Renal pelvis (tissue), 4 donors: Measurements from ENCODE around the gene ATM. TPM values are rescaled to one million over a fixed set of nuclear protein-coding genes. Genes with fewer than 3 reads are reported as not detected.
"Not testable (repeated sequence)": the region's sequence is repeated elsewhere in the genome, so short reads cannot be mapped to it uniquely, and the experiment has no call there.

ENCODE experiments used
- DNase-seq: peaks from one replicate; pipeline ENCODE4 v3.0.0-alpha.2; 2013
- polyA plus RNA-seq, 3 donors: library from polyadenylated mRNA; unstranded; fragments of 120-200 nt; gene quantifications; one replicate each; pipeline ENCODE4 v1.2.1, GENCODE V29; 2013; ENCODE audit not compliant: insufficient read length in 3 of 3

ATM gene
- polyA plus RNA-seq, 3 donors: 56.3 to 100 (median 76.2) TPM

- not testable (repeated sequence) for DNase-seq
Observed at GRCh38 chr11:108276985-108277616, 54.2 kb downstream of the ATM start.

- DNase-seq: peak; percentile 11
Observed at GRCh38 chr11:108278546-108278945, 55.7 kb downstream of the ATM start.

DNA sequence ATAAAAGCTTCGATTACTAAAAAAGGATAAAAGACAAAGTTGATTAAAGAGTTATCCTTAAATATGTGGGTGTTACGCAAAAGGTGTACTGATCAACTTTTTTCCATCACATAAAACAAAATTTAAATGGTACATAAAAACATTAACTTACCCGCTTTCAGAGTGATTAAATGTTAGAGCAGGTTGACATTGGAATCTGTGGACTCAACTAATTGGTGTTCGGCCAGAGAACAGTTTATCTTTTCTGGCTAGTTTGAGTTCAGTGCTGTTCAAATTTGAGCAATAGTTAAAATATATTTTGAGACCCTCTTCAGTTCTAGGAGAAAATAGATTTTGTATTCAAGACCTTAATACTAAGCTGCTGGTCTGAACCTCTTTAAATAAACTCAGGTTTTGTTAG lies 56.1 kb downstream of the ATM start:
- no peak for DNase-seq

GRCh38 chr11:108286370-108286769 lies 63.5 kb downstream of the ATM start:
- no peak for DNase-seq

- no peak for DNase-seq
Observed at GRCh38 chr11:108286956-108287355, 64.1 kb downstream of the ATM start.

- not testable (repeated sequence) for DNase-seq
Observed at GRCh38 chr11:108289066-108289465, 66.2 kb downstream of the ATM start.

GRCh38 chr11:108289699-108290098 lies 66.8 kb downstream of the ATM start:
- DNase-seq: peak; percentile 8

- DNase-seq: no peak
Observed at GRCh38 chr11:108293229-108293628, 70.4 kb downstream of the ATM start.

GRCh38 chr11:108302121-108302785 lies 79.4 kb downstream of the ATM start:
- no peak for DNase-seq

- no peak for DNase-seq
Observed at GRCh38 chr11:108307751-108308150, 84.9 kb downstream of the ATM start.

- no peak for DNase-seq
Observed at GRCh38 chr11:108313444-108313843, 90.6 kb downstream of the ATM start.

DNA sequence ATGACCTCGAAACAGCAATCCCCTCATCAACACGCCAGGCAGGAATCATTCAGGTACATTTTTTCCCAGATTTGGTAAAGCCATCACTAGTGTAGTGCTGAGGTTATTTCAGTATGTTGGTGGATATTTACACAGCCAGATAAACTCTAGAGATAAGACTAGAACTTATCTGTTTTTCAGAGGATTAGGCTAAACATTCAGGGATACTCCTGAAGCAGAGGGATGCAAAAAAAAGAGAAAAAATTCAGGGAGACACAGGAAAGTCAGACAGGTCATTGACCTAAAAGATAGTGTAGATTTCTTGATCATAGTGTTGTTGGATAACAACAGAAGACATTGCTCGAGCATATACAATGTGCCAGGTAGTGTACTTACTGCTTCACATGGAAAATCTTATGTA lies 93.2 kb downstream of the ATM start:
- DNase-seq: no peak

DNA sequence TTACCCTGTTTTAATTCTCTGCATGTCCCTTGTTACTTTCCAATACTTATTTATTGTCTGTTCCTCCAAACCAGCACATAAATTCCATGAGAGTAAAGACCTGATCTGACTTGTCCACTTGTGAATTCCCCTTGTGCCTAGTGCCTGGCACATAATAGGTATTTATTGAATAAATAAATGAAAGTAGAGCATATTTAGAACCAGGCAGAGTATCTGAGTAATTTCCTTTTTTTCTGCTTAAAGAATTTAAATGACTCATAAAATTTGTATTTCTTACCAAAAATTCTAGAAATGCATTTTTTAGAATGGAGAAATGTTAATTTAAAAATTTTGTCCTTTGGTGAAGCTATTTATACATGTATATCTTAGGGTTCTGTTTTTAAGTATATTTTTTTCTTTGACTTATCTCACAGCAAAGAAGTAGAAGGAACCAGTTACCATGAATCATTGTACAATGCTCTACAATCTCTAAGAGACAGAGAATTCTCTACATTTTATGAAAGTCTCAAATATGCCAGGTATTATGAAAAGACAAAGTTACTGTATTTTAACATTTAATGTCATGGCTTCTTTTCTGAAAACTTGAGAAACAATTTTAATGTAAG lies 96.8 kb downstream of the ATM start:
- no peak for DNase-seq

DNA sequence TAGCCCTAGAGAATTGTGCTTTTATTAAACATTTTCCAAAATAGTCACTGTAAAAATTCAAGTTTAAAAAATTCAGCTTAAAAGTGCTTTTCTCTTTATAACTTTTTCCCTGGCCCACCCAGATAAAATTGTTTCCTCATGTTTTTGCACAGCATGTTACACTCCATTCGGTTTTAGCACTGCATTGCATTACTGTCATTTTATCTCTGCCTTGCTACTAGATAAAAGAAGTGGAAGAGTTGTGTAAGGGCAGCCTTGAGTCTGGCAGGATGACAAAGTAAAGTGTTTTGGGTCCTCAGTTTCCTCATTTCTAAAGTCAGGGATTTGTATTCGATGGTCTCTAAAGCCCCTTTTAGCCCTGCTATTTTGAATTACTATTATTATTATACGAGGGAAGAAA lies 99.8 kb downstream of the ATM start:
- DNase-seq: no peak

DNA sequence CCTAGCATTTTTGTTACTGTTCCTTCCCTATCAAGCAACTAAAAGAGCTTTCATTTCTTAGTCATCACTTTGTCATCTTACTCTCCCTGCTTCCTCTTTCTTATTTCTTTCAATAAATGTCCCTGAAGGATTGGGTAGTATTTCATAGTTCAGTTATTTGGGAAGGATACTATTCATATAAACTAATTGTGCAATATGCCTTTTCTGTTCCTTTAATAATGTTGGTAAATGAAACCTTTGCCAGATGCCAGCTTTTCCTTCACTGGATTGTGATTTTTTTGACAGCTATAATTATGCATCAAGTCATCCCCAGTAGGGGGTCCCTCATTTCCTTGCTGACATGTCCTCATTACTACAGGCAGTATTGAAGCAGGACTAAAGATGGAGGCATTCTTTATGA lies 101.7 kb downstream of the ATM start:
- no peak for DNase-seq

DNA sequence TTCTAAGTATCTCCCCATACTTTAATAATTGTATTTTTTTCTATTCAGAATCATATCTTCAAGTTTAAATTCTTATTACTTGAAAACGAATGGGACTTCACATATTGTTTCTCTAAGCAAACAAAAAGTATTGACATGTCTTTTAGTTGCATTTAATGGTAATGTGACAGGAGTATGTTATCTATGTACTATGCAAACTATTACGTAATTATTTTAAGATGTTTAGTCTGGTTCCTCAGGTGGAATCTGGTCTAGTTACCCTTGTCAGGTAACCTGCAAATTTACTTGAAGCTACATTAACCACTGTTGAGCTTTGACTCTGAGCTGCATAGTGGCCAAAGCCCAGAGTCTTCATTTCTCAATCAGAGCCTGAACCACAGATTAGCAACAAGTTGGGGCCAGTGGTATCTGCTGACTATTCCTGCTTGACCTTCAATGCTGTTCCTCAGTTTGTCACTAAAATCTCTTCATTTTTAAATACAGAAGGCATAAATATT lies 110.6 kb downstream of the ATM start:
- no peak for DNase-seq

GRCh38 chr11:108338750-108339149 lies 115.9 kb downstream of the ATM start:
- DNase-seq: no peak

DNA sequence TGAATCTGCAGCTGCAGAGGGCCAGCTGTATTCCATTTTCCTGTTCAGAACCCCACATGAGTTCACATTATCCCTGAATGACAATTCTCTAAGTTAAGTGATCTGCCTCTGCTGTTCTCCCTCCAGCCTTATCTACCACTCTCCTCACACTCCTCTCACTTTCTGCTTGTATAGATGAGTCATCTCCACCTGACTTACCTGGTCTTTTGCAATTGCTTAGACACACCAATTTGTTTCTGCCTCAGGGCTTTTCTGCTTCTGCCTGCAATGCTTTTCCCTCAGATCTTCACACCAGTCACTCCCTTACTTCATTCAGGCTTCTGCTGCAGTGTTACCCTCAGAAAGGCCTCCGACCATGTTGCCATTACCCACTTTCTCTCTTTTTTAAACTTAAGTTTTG lies 118.1 kb downstream of the ATM start:
- no peak for DNase-seq

DNA sequence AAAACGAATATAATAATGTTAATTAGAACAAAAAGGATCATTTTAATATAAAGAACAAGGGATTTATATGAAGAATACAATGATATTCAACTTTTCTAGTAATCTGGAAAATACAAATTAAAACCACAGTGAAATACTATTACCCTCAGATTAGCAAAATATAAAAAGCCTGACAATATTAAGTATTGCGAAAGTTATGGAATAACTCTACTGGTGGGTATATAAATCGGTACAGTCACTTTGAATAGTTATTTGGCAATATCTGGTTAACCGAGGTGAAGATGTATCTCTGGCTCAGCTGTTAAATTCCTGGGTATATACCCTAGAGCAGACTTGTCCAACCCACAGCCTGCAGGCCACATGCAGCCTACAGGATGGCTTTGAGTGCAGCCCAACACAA lies 118.8 kb downstream of the ATM start:
- no peak for DNase-seq

DNA sequence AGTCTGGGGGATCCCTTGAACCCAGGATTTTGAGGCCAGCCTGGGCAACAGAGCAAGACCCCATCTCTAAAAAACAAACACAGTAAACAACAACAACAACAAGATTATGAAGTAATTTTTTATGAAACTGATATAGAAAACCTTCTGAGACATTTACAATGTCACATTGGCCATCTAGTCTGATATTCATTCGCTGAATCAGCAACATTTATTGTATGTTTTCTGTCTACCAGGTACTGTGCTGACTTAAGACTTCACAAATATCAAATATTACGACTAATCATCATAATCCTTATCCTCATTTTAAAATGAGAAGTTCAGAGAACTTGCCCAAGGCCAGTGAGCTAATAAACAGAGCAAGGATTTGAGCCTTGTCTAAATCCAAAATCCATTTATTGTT lies 120.8 kb downstream of the ATM start:
- no peak for DNase-seq

GRCh38 chr11:108345767-108346166 lies 122.9 kb downstream of the ATM start:
- DNase-seq: no peak

- no peak for DNase-seq
Observed at GRCh38 chr11:108346451-108346850, 123.6 kb downstream of the ATM start.

- DNase-seq: no peak
Observed at GRCh38 chr11:108351468-108351867, 128.6 kb downstream of the ATM start.
